HT-29 (cell line): ENCODE measurements around the gene TMEM63C. TPM values are rescaled to one million over a fixed set of nuclear protein-coding genes. Genes with fewer than 3 reads are reported as not detected.

Experiments used
- DNase-seq: peaks from one replicate; pipeline ENCODE4 v3.0.0-alpha.2; 2015; ENCODE audit warnings: low spot score
- total RNA-seq: library from RNA; depleted of rRNA; stranded (reverse); fragments of >200 nt; shearing (Covaris generic); gene quantifications from 2 replicates; pipeline ENCODE4 v1.2.3, GENCODE V29; 2014; rRNA removed

TMEM63C gene
- total RNA-seq, result 2.5 and 3.1 TPM in 2 replicates

- peak; percentile 78 for DNase-seq
Measured at GRCh38 chr14:77181603-77182437, at the start of gene TMEM63C. TMEM63C (plus strand) TSS chr14:77181798; CDS start chr14:77218814, 37,016 bp downstream.

GRCh38 chr14:77131871-77132486 is 49.6 kb upstream of the TMEM63C start:
- DNase-seq, result no peak

GRCh38 chr14:77133720-77134338 is 47.8 kb upstream of the TMEM63C start:
- DNase-seq, result no peak

- no peak for DNase-seq
Measured at GRCh38 chr14:77139022-77139421, 42.6 kb upstream of the TMEM63C start.

- no peak for DNase-seq
Measured at GRCh38 chr14:77139540-77140358, 41.8 kb upstream of the TMEM63C start.

GRCh38 chr14:77140359-77141213 is 41.0 kb upstream of the TMEM63C start:
- no peak for DNase-seq

GRCh38 chr14:77141214-77142004 is 40.2 kb upstream of the TMEM63C start, which contains the start of gene ZDHHC22:
ZDHHC22 (minus strand) TSS chr14:77141791; CDS start chr14:77139738, 2,053 bp downstream.
- DNase-seq, result no peak

- DNase-seq, result no peak
Measured at GRCh38 chr14:77142005-77142800, 39.4 kb upstream of the TMEM63C start.

GRCh38 chr14:77143071-77143470 is 38.5 kb upstream of the TMEM63C start:
- DNase-seq, result no peak

- no peak for DNase-seq
Measured at GRCh38 chr14:77144412-77145115, 37.0 kb upstream of the TMEM63C start.

- DNase-seq, result no peak
Measured at GRCh38 chr14:77145975-77146740, 35.4 kb upstream of the TMEM63C start.

GRCh38 chr14:77148510-77149231 is 32.9 kb upstream of the TMEM63C start:
- no peak for DNase-seq

GRCh38 chr14:77151245-77151644 is 30.4 kb upstream of the TMEM63C start:
- peak; percentile 22 for DNase-seq

GRCh38 chr14:77151918-77152588 is 29.5 kb upstream of the TMEM63C start:
- peak; percentile 30 for DNase-seq

GRCh38 chr14:77153802-77154201 is 27.8 kb upstream of the TMEM63C start:
- DNase-seq, result no peak

- no peak for DNase-seq
Measured at GRCh38 chr14:77154421-77154820, 27.2 kb upstream of the TMEM63C start.
